ENCODE results near the gene KRTAP3-3.

The KRTAP3-3 gene

GRCh38 chr17:40993839-40994238 lies at the start of gene KRTAP3-3:
TSS of gene KRTAP3-3 (minus strand) at chr17:40994164. CDS start at chr17:40994097, 67 bp downstream.
- DNase-seq = peak; percentile 68

- DNase-seq = no peak
Measured at GRCh38 chr17:41042953-41043352, 49.0 kb upstream of the KRTAP3-3 start.

- peak; percentile 60 for DNase-seq
Measured at GRCh38 chr17:41040783-41041571, 47.0 kb upstream of the KRTAP3-3 start, which contains the start of gene KRTAP1-1. TSS of gene KRTAP1-1 (minus strand) at chr17:41041450. CDS start at chr17:41041397, 53 bp downstream.

- DNase-seq = no peak
Measured at GRCh38 chr17:41037853-41038350, 43.9 kb upstream of the KRTAP3-3 start.

- DNase-seq = peak; percentile 91
Measured at GRCh38 chr17:41034346-41034935, 40.5 kb upstream of the KRTAP3-3 start, which contains the start of gene KRTAP1-3. TSS of gene KRTAP1-3 (minus strand) at chr17:41034874. CDS start at chr17:41034821, 53 bp downstream.

GRCh38 chr17:41029633-41030245 lies 35.8 kb upstream of the KRTAP3-3 start, which contains the start of gene KRTAP1-4:
TSS of gene KRTAP1-4 (minus strand) at chr17:41030195. CDS start at chr17:41030078, 117 bp downstream.
- DNase-seq = peak; percentile 39

GRCh38 chr17:41026715-41027471 lies 32.9 kb upstream of the KRTAP3-3 start, which contains the start of gene KRTAP1-5:
TSS of gene KRTAP1-5 (minus strand) at chr17:41027208. CDS start at chr17:41027155, 53 bp downstream.
- peak; percentile 12 for DNase-seq

- DNase-seq = no peak
Measured at GRCh38 chr17:41024697-41025096, 30.7 kb upstream of the KRTAP3-3 start.

GRCh38 chr17:41020336-41020735 lies 26.4 kb upstream of the KRTAP3-3 start:
- DNase-seq = peak; percentile 86

- DNase-seq = no peak
Measured at GRCh38 chr17:41019415-41019814, 25.5 kb upstream of the KRTAP3-3 start.

GRCh38 chr17:41018541-41018940 lies 24.6 kb upstream of the KRTAP3-3 start:
- DNase-seq = no peak

- DNase-seq = no peak
Measured at GRCh38 chr17:41016578-41017215, 22.7 kb upstream of the KRTAP3-3 start.

GRCh38 chr17:41015454-41015853 lies 21.5 kb upstream of the KRTAP3-3 start:
- DNase-seq = no peak

GRCh38 chr17:41013606-41014005 lies 19.6 kb upstream of the KRTAP3-3 start:
- DNase-seq = peak; percentile 25

GRCh38 chr17:41013181-41013580 lies 19.2 kb upstream of the KRTAP3-3 start:
- no peak for DNase-seq

- DNase-seq = peak; percentile 17
Measured at GRCh38 chr17:41012326-41013120, 18.6 kb upstream of the KRTAP3-3 start.

- DNase-seq = no peak
Measured at GRCh38 chr17:41010441-41010840, 16.5 kb upstream of the KRTAP3-3 start.

GRCh38 chr17:41009936-41010335 lies 16.0 kb upstream of the KRTAP3-3 start:
- DNase-seq = no peak

GRCh38 chr17:41009301-41009760 lies 15.4 kb upstream of the KRTAP3-3 start:
- DNase-seq = peak; percentile 45

- peak; percentile 73 for DNase-seq
Measured at GRCh38 chr17:41008811-41009210, 14.8 kb upstream of the KRTAP3-3 start, which contains the start of gene KRTAP3-1. TSS of gene KRTAP3-1 (minus strand) at chr17:41009128. CDS start at chr17:41009074, 54 bp downstream.

- peak; percentile 57 for DNase-seq
Measured at GRCh38 chr17:41004397-41004796, 10.4 kb upstream of the KRTAP3-3 start.
